Measurements from ENCODE around the gene GLIS1.

DNA sequence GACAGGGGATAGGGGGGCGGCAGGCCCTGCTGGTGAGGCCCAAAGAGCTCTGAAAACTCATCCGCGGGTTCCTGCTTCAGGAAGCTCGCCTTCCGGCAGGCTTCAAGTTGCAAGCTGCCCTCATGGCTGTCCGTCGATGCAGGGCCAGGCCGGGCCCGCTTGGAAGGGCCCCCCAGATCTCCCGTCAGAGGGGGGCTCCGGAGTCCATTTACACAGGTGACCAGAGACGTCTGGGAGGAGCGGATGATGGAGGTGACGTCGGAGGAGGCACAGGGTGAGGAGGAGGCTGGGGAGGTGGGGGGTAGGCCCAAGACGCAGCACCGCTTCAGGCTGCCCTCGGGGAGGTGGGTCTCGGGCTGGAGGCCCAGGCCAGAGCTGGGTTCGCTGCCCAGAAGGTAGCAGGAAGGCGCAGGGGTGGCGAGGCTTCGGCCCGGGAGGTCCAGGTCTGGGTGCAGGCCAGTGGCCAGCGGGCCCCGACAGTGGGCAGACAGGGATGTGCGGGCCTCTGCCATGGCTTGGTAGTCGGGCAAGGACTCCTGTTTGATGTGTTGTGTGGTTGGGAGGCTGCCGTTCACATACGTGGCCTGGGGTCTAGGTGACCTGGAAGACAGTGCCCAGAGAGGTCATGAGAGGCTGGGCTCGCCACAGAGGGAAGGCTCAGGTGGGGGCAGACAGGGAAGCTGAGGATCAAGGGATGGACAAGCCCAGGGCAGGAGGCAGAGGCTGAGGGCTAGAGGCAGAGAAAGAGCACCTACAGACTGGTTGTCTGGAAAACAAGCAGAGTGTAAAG lies 144.4 kb downstream of the GLIS1 start:
- TF ChIP-seq, protein P1, sequence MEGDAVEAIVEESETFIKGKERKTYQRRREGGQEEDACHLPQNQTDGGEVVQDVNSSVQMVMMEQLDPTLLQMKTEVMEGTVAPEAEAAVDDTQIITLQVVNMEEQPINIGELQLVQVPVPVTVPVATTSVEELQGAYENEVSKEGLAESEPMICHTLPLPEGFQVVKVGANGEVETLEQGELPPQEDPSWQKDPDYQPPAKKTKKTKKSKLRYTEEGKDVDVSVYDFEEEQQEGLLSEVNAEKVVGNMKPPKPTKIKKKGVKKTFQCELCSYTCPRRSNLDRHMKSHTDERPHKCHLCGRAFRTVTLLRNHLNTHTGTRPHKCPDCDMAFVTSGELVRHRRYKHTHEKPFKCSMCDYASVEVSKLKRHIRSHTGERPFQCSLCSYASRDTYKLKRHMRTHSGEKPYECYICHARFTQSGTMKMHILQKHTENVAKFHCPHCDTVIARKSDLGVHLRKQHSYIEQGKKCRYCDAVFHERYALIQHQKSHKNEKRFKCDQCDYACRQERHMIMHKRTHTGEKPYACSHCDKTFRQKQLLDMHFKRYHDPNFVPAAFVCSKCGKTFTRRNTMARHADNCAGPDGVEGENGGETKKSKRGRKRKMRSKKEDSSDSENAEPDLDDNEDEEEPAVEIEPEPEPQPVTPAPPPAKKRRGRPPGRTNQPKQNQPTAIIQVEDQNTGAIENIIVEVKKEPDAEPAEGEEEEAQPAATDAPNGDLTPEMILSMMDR (conservative IDR thresholded peaks at IDR 0.05) = no peak; the same call in 1 of the 2 replicates
- TF ChIP-seq EZH2 (IDR thresholded peaks at IDR 0.05; ENCODE audit: low read depth) = no peak

All from PC-9 (cell line).